Uterus (tissue), 2 donors: ENCODE measurements around the gene KIF26B.

Experiments used
- CTCF ChIP-seq, 4 experiments: fragments of 200-600 bp in 2 of 4; fragments of 450-650 bp in 2 of 4; sonication (generic) in 2 of 4; IDR thresholded peaks; one replicate each; pipeline ENCODE4 v1.5.1; 2016 to 2019; ENCODE audit warnings: antibody characterized with exemption in 4 of 4, mild to moderate bottlenecking in 2 of 4, moderate library complexity in 1 of 4
- POLR2A ChIP-seq, 2 donors: fragments of 450-650 bp; IDR thresholded peaks; one replicate each; pipeline ENCODE4 v1.6.1; 2016; ENCODE audit warnings: antibody characterized with exemption in 2 of 2, mild to moderate bottlenecking in 1 of 2, moderate library complexity in 1 of 2

GRCh38 chr1:245686006-245686405 is 531.2 kb downstream of the KIF26B start:
- TF ChIP-seq POLR2A (IDR thresholded peaks at IDR 0.05) = no peak
- no peak for TF ChIP-seq CTCF (IDR thresholded peaks at IDR 0.05)
